AG04450 (cell line): Measurements from ENCODE around the gene VILL. TPM values are rescaled to one million over a fixed set of nuclear protein-coding genes. Genes with fewer than 3 reads are reported as not detected.

Experiments
- CTCF ChIA-PET: fragments of 300-600, 350-600 bp; formaldehyde crosslinking; extraction: SDS; loops from one replicate; lab custom pipeline; 2022; ENCODE audit warnings: antibody characterized with exemption, inconsistent platforms; lab: Charles Lee
- POLR2A ChIA-PET: fragments of 350-600 bp; formaldehyde crosslinking; extraction: SDS; loops from one replicate; lab custom pipeline; 2021; ENCODE audit warnings: antibody characterized with exemption, inconsistent platforms; lab: Yijun Ruan, JAX
- DNase-seq: peaks from one replicate; pipeline ENCODE4 v3.0.0-alpha.2; 2011; ENCODE audit warnings: low read depth, low spot score
- H3K27ac ChIP-seq: one replicate; pipeline ENCODE4 v1.5.1; 2012; ENCODE audit warnings: low read depth, low read length, control low read depth
- H3K27me3 ChIP-seq: one replicate; pipeline ENCODE4 v1.6.0; 2012; ENCODE audit warnings: low read length; ENCODE audit not compliant: control insufficient read depth, insufficient read depth
- H3K4me3 ChIP-seq: 2 replicates; pipeline ENCODE4 v1.5.1; 2011; ENCODE audit warnings: mild to moderate bottlenecking, low read depth, low read length, control low read depth
- H3K9me3 ChIP-seq: 2 replicates; pipeline ENCODE4 v1.5.1; 2012; ENCODE audit warnings: low read length; ENCODE audit not compliant: control insufficient read depth, insufficient read depth
- CTCF ChIP-seq: IDR thresholded peaks from 2 replicates; pipeline ENCODE4 v1.5.1; 2011; ENCODE audit warnings: low read depth, low read length, control low read depth, inconsistent platforms
- polyA plus RNA-seq: library from polyadenylated mRNA; depleted of rRNA; stranded (reverse); fragments of >200 nt; gene quantifications from 2 replicates; pipeline ENCODE4 v1.2.3, GENCODE V29; 2011; rRNA removed
- small RNA-seq: library from RNA; depleted of rRNA; stranded (forward); fragments of <200 nt; gene quantifications from one replicate; pipeline ENCODE3, GENCODE V24; 2012; ENCODE audit warnings: low read depth; ENCODE audit not compliant: insufficient read length

Gene VILL
- polyA plus RNA-seq, 1 experiment, result 2.6 TPM

GRCh38 chr3:38054499-38055001 is 64.0 kb downstream of the VILL start:
- POLR2A ChIA-PET, result no interaction called here
- TF ChIP-seq CTCF, result no peak
- DNase-seq, result no peak
- Histone ChIP-seq H3K9me3 (no peaks in the 10 kb centered on the region; the same call in 1 of the 2 replicates), H3K27me3 (no peaks in the 10 kb centered on the region), H3K4me3 (no peak overlapping the region), H3K27ac (no peak overlapping the region)
- CTCF ChIA-PET, result no interaction called here

Small RNA genes within 50 kb of the gene (small RNA-seq; reads per million reads assigned to genes)
- gene MIR26A1 (47.9 reads per million, percentile 85 among the genes with 10 or more reads in this experiment), gene RF00019 (not detected)

Other genes starting within 250 kb of the VILL start
- gene CTDSPL, start 128.9 kb upstream of the VILL start, polyA plus RNA-seq, result 35.7 and 40.4 TPM in 2 replicates
- 14.4 and 17.0 TPM in 2 replicates for gene PLCD1, start 38.9 kb downstream of the VILL start, polyA plus RNA-seq
- gene DLEC1, start 48.4 kb downstream of the VILL start, polyA plus RNA-seq, result 0.04 and 0.06 TPM in 2 replicates
- 47.6 and 50.9 TPM in 2 replicates for gene ACAA1, start 146.3 kb downstream of the VILL start, polyA plus RNA-seq
- gene MYD88, start 147.9 kb downstream of the VILL start, polyA plus RNA-seq, result 32.4 and 47.0 TPM in 2 replicates
- 34.7 and 42.3 TPM in 2 replicates for gene OXSR1, start 174.8 kb downstream of the VILL start, polyA plus RNA-seq